ENCODE measurements around the gene DNAJB4.

DNAJB4 gene

GRCh38 chr1:78038071-78038470 lies 33.3 kb downstream of the DNAJB4 start:
- TF ChIP-seq CTCF (IDR thresholded peaks at IDR 0.05; ENCODE audit: low read depth, low read length), result no peak
- peak; percentile 8 for DNase-seq (ENCODE audit: extremely low read depth, low read depth)

GRCh38 chr1:78038491-78038939 lies 33.8 kb downstream of the DNAJB4 start:
- DNase-seq (ENCODE audit: extremely low read depth, low read depth), result peak; percentile 36
- TF ChIP-seq CTCF (IDR thresholded peaks at IDR 0.05; ENCODE audit: low read depth, low read length), result no peak

- DNase-seq (ENCODE audit: extremely low read depth, low read depth), result no peak
- TF ChIP-seq CTCF (IDR thresholded peaks at IDR 0.05; ENCODE audit: low read depth, low read length), result no peak
Measured at GRCh38 chr1:78040484-78041089, 35.8 kb downstream of the DNAJB4 start.

- TF ChIP-seq CTCF (IDR thresholded peaks at IDR 0.05; ENCODE audit: low read depth, low read length), result no peak
- no peak for DNase-seq (ENCODE audit: extremely low read depth, low read depth)
Measured at GRCh38 chr1:78043436-78043835, 38.7 kb downstream of the DNAJB4 start.

- no peak for DNase-seq (ENCODE audit: extremely low read depth, low read depth)
- TF ChIP-seq CTCF (IDR thresholded peaks at IDR 0.05; ENCODE audit: low read depth, low read length), result no peak
Measured at GRCh38 chr1:78044796-78045562, 40.2 kb downstream of the DNAJB4 start.

GRCh38 chr1:78045563-78045925 lies 40.8 kb downstream of the DNAJB4 start:
- no peak for TF ChIP-seq CTCF (IDR thresholded peaks at IDR 0.05; ENCODE audit: low read depth, low read length)
- DNase-seq (ENCODE audit: extremely low read depth, low read depth), result no peak
